Stimulated activated naive CD4-positive, alpha-beta T cell treated with Interleukin-2 at 50 U/mL for 16 hours (primary cell): ENCODE results near the gene SREK1.
"Not testable (repeated sequence)": the region's sequence is repeated elsewhere in the genome, so short reads cannot be mapped to it uniquely, and the experiment has no call there.

Source experiments
- DNase-seq: peaks from one replicate; lab custom pipeline; 2025; lab: John Stamatoyannopoulos, UW

The SREK1 gene

GRCh38 chr5:66222896-66223295, 78.8 kb downstream of the SREK1 start:
- not testable (repeated sequence) for DNase-seq

- DNase-seq = no peak
Measured at GRCh38 chr5:66223637-66224036, 79.5 kb downstream of the SREK1 start.

GRCh38 chr5:66224274-66224673, 80.2 kb downstream of the SREK1 start:
- DNase-seq = no peak

DNA sequence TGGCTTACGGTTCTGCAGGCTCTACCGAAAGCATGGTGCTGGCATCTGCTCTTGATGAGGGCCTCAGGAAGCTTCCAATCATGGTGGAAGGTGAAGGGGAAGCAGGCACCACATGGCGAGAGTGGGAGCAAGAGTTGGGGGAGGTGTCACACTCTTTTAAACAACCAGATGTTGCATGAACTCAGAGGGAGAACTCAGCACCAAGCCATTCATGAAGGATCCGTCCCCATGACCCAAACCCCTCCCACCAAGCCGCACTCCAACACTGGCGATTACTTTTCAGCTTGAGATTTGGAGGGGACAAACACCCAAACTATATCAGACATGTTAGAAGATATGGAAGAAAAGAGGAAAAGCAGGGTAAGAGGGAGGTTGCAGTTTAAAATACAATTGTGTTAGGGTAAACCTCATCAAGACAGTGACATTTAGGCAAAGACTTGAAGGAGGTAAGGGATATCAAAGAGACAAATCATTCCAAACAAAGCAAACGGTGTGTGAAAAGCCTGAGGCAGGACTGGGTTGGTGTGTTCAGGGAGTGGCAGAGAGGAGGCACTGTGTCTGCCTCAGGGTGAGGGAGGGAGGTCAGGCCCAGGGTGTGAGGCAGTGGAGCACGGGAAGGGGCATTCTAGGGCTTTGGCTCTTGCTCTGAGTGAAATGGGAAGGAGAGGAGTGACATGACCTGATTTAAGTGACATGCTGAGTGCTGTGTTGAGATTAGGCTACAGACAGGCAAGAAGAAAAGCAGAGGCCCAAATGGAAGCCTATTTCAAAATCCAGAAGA, 80.9 kb downstream of the SREK1 start:
- DNase-seq = no peak

DNA sequence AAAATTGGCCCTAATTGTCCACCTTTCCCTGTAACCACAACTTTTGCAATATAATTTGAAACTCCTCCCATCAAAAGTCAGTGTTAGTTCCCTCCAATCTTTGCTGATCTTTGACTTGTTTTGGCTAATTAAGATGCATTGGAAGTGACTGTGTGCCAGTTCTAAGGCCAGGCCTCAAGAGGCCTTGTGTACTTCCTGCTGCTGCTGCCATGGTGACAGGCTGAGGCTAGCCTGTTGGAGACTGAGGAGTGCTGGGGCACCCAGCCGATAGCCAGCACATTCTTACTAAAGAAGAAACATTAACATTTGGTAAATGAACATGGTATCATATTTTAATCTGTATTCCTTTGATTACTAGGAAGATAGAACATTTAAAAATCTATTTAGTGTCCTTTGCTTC, 86.5 kb downstream of the SREK1 start:
- DNase-seq = no peak

DNA sequence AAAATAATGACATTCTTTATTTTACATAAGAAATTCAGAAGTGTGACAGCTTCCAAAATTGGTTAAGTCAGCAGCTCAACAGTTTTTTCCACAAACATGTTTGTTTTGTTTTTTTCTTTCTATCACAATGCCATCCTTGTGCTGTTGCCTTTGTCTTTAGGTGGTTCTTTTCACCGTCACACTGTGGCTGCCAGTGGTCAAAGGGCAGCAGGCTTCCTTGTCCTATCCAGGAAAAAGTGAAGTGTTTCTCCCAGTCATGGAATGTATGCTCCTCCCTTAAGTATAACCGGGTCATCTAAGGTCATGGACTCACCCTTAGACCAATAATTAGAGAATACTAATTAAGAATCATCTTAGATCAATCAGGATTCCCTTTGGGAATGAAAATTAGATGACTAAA, 87.4 kb downstream of the SREK1 start:
- no peak for DNase-seq

DNA sequence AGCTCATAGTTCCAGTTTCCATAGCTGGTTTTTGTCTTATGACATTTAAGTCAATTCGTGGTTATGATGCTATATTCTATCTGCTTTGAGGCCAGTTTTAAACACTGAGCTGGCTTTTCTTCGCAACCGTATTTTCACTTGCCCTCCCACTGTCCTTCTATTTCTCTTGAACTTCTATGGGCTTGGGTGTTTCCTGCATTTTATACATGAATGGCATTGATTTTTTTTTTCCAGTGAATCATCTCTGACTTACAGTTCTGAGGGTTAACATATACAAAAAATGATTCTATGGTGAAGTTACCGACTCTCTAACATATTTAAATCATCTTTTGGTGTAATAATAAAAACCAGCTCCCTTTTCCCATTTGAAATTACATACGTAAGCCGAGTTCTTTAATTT, 88.2 kb downstream of the SREK1 start:
- DNase-seq = no peak

GRCh38 chr5:66232706-66233445, 88.8 kb downstream of the SREK1 start:
- no peak for DNase-seq
